Stimulated activated CD4-positive, alpha-beta T cell treated with anti-CD3 and anti-CD28 coated beads, TNF-alpha, amount 100 ng/mL, for 1 hour (primary cell): ENCODE data around the gene TNFRSF8.
"Not testable (repeated sequence)": the region's sequence is repeated elsewhere in the genome, so short reads cannot be mapped to it uniquely, and the experiment has no call there.

Source experiments
- DNase-seq, 3 donors: peaks; one replicate each; pipeline ENCODE4 v3.0.0-alpha.2; 2020; ENCODE audit warnings: low read depth in 3 of 3, low spot score in 1 of 3

The TNFRSF8 gene

GRCh38 chr1:12063141-12064072 lies at the start of gene TNFRSF8:
Gene TNFRSF8 (plus strand): TSS chr1:12063303. CDS start chr1:12063599, 296 bp downstream.
- peak in 1 of 3 donors; percentile 35 for DNase-seq

- no peak for DNase-seq
These were observed 48.7 kb upstream of the TNFRSF8 start for GRCh38 chr1:12014141-12014991.

- DNase-seq = no peak
These were observed 48.1 kb upstream of the TNFRSF8 start for GRCh38 chr1:12015001-12015491.

GRCh38 chr1:12015499-12015898 lies 47.6 kb upstream of the TNFRSF8 start:
- DNase-seq = no peak

GRCh38 chr1:12016182-12016581 lies 46.9 kb upstream of the TNFRSF8 start:
- DNase-seq = no peak

GRCh38 chr1:12019858-12020509 lies 43.1 kb upstream of the TNFRSF8 start:
- no peak for DNase-seq

GRCh38 chr1:12021616-12022015 lies 41.5 kb upstream of the TNFRSF8 start:
- no peak for DNase-seq

GRCh38 chr1:12022036-12022435 lies 41.1 kb upstream of the TNFRSF8 start:
- no peak for DNase-seq

GRCh38 chr1:12026586-12026985 lies 36.5 kb upstream of the TNFRSF8 start:
- DNase-seq = no peak

- DNase-seq = no peak
These were observed 34.9 kb upstream of the TNFRSF8 start for GRCh38 chr1:12028248-12028647.

GRCh38 chr1:12028957-12029511 lies 34.1 kb upstream of the TNFRSF8 start:
- no peak for DNase-seq

GRCh38 chr1:12029720-12030339 lies 33.3 kb upstream of the TNFRSF8 start:
- no peak for DNase-seq

GRCh38 chr1:12031039-12031980 lies 31.8 kb upstream of the TNFRSF8 start:
- DNase-seq = peak in 2 of 3 donors; percentile 8 to 21

GRCh38 chr1:12032161-12032621 lies 30.9 kb upstream of the TNFRSF8 start:
- DNase-seq = no peak

- DNase-seq = not testable (repeated sequence)
These were observed 29.7 kb upstream of the TNFRSF8 start for GRCh38 chr1:12033441-12033840.

- DNase-seq = no peak
These were observed 28.7 kb upstream of the TNFRSF8 start for GRCh38 chr1:12034381-12034801.

GRCh38 chr1:12035312-12035711 lies 27.8 kb upstream of the TNFRSF8 start:
- DNase-seq = no peak

- no peak for DNase-seq
These were observed 25.4 kb upstream of the TNFRSF8 start for GRCh38 chr1:12037486-12038355.
